ENCODE results near the gene TMEM248. TPM values are rescaled to one million over a fixed set of nuclear protein-coding genes. Genes with fewer than 3 reads are reported as not detected.
"Not testable (repeated sequence)": the region's sequence is repeated elsewhere in the genome, so short reads cannot be mapped to it uniquely, and the experiment has no call there.

TMEM248 gene
- total RNA-seq, 1 experiment from 2014 or later = 59.3 TPM

DNA sequence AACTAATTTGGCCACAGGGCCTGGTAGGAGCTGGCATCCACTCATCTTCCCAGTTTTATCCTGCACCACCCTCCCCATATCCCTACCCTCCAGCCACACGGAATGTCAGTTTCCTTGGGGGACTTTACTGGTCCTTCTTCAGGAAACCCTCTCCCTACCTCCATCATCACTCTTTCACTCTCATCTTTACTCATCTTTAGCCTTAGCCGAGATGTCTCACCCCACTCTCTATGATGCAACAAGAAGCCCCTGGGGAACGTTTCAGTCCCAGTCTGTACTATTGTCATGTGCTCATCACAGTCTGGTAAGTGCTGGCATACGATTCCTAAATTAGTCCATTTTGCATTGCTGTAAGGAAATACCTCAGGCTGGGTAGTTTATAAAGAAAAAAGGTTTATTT lies 34.9 kb upstream of the TMEM248 start (continued):
- TF ChIP-seq CTCF (IDR thresholded peaks at IDR 0.05 in 2 of 3, conservative IDR thresholded peaks at IDR 0.05 in 1 of 3; ENCODE audit: borderline replicate concordance in 1 of 3, insufficient read depth in 1 of 3, low read depth in 2 of 3, low read length in 2 of 3) = no peak

GRCh38 chr7:66888223-66888622 lies 32.8 kb upstream of the TMEM248 start:
- H3K4me3 ChIP-seq (replicated peaks in 1 of 2; ENCODE audit: low read depth in 1 of 2, low read length in 2 of 2); intact Hi-C loops (cut with micrococcal nuclease); RAD21 ChIA-PET (ENCODE audit: low non-redundant PET in 1 of 2, low total read pairs in 2 of 2, uncharacterized antibody in 2 of 2, unreplicated experiment in 2 of 2); H3K27me3 ChIP-seq (ENCODE audit: insufficient read depth, low read length); H3K36me3 ChIP-seq (ENCODE audit: control insufficient read depth in 1 of 2, insufficient read depth in 2 of 2, low read length in 2 of 2); H3K9ac ChIP-seq (ENCODE audit: low read length); H3K27ac ChIP-seq (ENCODE audit: low read depth, low read length); ATAC-seq; DNase-seq (ENCODE audit: low read depth, low spot score); H3K9me3 ChIP-seq (ENCODE audit: control insufficient read depth in 1 of 2, insufficient read depth in 1 of 2, low read depth in 1 of 2, low read length in 2 of 2); H3K4me2 ChIP-seq (ENCODE audit: low read length); H2AFZ ChIP-seq (ENCODE audit: low read depth, low read length, poor library complexity, severe bottlenecking); BruUV-seq (replicated peaks); H3K79me2 ChIP-seq (ENCODE audit: insufficient read depth, low read length); POLR2A ChIA-PET; H4K20me1 ChIP-seq (ENCODE audit: insufficient read depth); H3K9me2 ChIP-seq (ENCODE audit: insufficient read depth): not testable (repeated sequence)
- CTCF ChIA-PET = interaction anchor here (0.7 kb wide), 1 partner anchor 17 kb away, joined by 3 read pairs; no protein-coding TSS in a partner anchor
- H3K4me1 ChIP-seq (ENCODE audit: control insufficient read depth in 1 of 2, insufficient read depth in 2 of 2, low read length in 2 of 2) = peaks cover 0 to 14% of the 10 kb centered on the region in 2 experiments; a peak in 1 of 4 replicates

DNA sequence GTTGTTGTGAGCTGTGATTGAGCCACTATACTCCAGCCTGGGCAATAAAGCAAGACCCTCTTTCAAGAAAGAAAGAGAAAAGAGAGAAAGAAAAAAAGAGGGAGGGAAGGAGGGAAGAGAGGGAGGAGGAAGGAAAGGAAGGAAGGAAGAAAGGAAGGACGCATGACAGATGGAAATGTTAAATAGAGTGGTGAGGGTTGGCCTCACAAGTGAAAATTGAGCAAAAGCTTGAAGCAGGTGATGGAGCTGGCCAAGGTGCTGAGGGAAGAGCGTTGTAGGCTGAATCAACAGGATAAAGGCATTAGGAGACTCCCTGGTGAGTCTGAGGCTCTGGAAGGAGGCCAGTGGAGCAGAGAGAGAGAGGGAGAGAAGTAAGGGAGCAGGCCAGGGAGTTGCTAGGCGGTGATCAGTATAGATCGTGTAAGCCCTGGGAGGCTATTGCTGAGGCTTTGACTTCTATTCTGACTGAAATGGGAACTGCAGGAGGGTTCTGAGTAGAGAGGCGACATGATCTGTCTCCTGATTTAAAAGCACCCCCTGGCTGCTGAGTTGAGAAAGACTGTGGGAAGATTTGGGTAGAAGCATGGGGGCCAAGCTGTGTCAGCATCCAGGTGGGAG lies 26.5 kb upstream of the TMEM248 start:
- POLR2A ChIA-PET = no interaction called here
- Histone ChIP-seq H3K36me3 (ENCODE audit: control insufficient read depth in 1 of 2, insufficient read depth in 2 of 2, low read length in 2 of 2) (0 out of 4 replicates have a peak, but pooled peaks cover 0 to 2% of the 10 kb centered on the region in 2 experiments), H3K27me3 (ENCODE audit: insufficient read depth, low read length) (no peaks in the 10 kb centered on the region), H3K9ac (ENCODE audit: low read length) (no peak overlapping the region), H3K27ac (ENCODE audit: low read depth, low read length) (no peak overlapping the region), H3K4me2 (ENCODE audit: low read length) (no peak overlapping the region), H3K79me2 (ENCODE audit: insufficient read depth, low read length) (no peaks in the 10 kb centered on the region), H3K9me2 (ENCODE audit: insufficient read depth) (no peaks in the 10 kb centered on the region), H3K4me3 (replicated peaks in 1 of 2; ENCODE audit: low read depth in 1 of 2, low read length in 2 of 2) (no peak overlapping the region), H2AFZ (ENCODE audit: low read depth, low read length, poor library complexity, severe bottlenecking) (no peak overlapping the region), H3K4me1 (ENCODE audit: control insufficient read depth in 1 of 2, insufficient read depth in 2 of 2, low read length in 2 of 2) (no peaks in the 10 kb centered on the region), H4K20me1 (ENCODE audit: insufficient read depth) (no peaks in the 10 kb centered on the region), H3K9me3 (ENCODE audit: control insufficient read depth in 1 of 2, insufficient read depth in 1 of 2, low read depth in 1 of 2, low read length in 2 of 2) (no peaks in the 10 kb centered on the region)
- RAD21 ChIA-PET (ENCODE audit: low non-redundant PET in 1 of 2, low total read pairs in 2 of 2, uncharacterized antibody in 2 of 2, unreplicated experiment in 2 of 2) = no interaction called here
- no TSS peak for BruUV-seq (replicated peaks)
- ATAC-seq (peak; percentile 44; the same call in 1 of the 2 replicates), DNase-seq (ENCODE audit: low read depth, low spot score) (no peak)
- CTCF ChIA-PET = no interaction called here
- intact Hi-C loops (cut with micrococcal nuclease) = no loop called here
- TF ChIP-seq, protein P1, sequence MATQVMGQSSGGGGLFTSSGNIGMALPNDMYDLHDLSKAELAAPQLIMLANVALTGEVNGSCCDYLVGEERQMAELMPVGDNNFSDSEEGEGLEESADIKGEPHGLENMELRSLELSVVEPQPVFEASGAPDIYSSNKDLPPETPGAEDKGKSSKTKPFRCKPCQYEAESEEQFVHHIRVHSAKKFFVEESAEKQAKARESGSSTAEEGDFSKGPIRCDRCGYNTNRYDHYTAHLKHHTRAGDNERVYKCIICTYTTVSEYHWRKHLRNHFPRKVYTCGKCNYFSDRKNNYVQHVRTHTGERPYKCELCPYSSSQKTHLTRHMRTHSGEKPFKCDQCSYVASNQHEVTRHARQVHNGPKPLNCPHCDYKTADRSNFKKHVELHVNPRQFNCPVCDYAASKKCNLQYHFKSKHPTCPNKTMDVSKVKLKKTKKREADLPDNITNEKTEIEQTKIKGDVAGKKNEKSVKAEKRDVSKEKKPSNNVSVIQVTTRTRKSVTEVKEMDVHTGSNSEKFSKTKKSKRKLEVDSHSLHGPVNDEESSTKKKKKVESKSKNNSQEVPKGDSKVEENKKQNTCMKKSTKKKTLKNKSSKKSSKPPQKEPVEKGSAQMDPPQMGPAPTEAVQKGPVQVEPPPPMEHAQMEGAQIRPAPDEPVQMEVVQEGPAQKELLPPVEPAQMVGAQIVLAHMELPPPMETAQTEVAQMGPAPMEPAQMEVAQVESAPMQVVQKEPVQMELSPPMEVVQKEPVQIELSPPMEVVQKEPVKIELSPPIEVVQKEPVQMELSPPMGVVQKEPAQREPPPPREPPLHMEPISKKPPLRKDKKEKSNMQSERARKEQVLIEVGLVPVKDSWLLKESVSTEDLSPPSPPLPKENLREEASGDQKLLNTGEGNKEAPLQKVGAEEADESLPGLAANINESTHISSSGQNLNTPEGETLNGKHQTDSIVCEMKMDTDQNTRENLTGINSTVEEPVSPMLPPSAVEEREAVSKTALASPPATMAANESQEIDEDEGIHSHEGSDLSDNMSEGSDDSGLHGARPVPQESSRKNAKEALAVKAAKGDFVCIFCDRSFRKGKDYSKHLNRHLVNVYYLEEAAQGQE (IDR thresholded peaks at IDR 0.05; ENCODE audit: low read depth) = peak; percentile 58
- TF ChIP-seq CTCF (IDR thresholded peaks at IDR 0.05 in 2 of 3, conservative IDR thresholded peaks at IDR 0.05 in 1 of 3; ENCODE audit: borderline replicate concordance in 1 of 3, insufficient read depth in 1 of 3, low read depth in 2 of 3, low read length in 2 of 3) = peak in 2 of 3 experiments; percentile 18 to 28; a peak in 3 of 6 replicates
- TF ChIP-seq, protein P2, sequence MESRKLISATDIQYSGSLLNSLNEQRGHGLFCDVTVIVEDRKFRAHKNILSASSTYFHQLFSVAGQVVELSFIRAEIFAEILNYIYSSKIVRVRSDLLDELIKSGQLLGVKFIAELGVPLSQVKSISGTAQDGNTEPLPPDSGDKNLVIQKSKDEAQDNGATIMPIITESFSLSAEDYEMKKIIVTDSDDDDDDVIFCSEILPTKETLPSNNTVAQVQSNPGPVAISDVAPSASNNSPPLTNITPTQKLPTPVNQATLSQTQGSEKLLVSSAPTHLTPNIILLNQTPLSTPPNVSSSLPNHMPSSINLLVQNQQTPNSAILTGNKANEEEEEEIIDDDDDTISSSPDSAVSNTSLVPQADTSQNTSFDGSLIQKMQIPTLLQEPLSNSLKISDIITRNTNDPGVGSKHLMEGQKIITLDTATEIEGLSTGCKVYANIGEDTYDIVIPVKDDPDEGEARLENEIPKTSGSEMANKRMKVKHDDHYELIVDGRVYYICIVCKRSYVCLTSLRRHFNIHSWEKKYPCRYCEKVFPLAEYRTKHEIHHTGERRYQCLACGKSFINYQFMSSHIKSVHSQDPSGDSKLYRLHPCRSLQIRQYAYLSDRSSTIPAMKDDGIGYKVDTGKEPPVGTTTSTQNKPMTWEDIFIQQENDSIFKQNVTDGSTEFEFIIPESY (IDR thresholded peaks at IDR 0.05; ENCODE audit: extremely low read depth, insufficient replicate concordance, low read length) = no peak
- no peak for TF ChIP-seq CEBPB (IDR thresholded peaks at IDR 0.05; ENCODE audit: low read depth)
